ENCODE measurements around the gene CACNA1C. TPM values are rescaled to one million over a fixed set of nuclear protein-coding genes. Genes with fewer than 3 reads are reported as not detected.

CACNA1C gene
- total RNA-seq, 6 donors from 2014 or later: 5.2 to 45.1 (median 8.8) TPM

GRCh38 chr12:2179953-2180736 lies 127.4 kb downstream of the CACNA1C start:
- TF ChIP-seq POLR2AphosphoS5 (IDR thresholded peaks at IDR 0.05): peak in 1 of 2 donors; percentile 28
- TF ChIP-seq EP300 (IDR thresholded peaks at IDR 0.05): peak in 1 of 4 donors; percentile 16
- no peak for TF ChIP-seq POLR2A (IDR thresholded peaks at IDR 0.05)
- Histone ChIP-seq H3K9me3 (no peaks in the 10 kb centered on the region), H3K27ac (peak overlapping the region; percentile 36 to 79 (median 52)), H3K36me3 (no peaks in the 10 kb centered on the region), H3K4me1 (peaks cover 0 to 7% (median 0%) of the 10 kb centered on the region in 4 donors), H3K4me3 (no peak overlapping the region), H3K27me3 (no peaks in the 10 kb centered on the region)
- WGBS, 2 donors: 88 to 90% methylated on average over 9 of the region's 9 CpGs
- peak in 1 of 2 donors; percentile 85 for ATAC-seq (ENCODE audit: low FRiP score in 2 of 2)
- no peak for DNase-seq

GRCh38 chr12:2180737-2181082 lies 127.9 kb downstream of the CACNA1C start:
- H3K4me3 ChIP-seq: no peak overlapping the region
- 68 to 71% methylated on average over 3 of the region's 3 CpGs for WGBS, 2 donors
- no peak for ATAC-seq (ENCODE audit: low FRiP score in 2 of 2)
- H3K27me3 ChIP-seq: no peaks in the 10 kb centered on the region
- H3K9me3 ChIP-seq: no peaks in the 10 kb centered on the region
- H3K27ac ChIP-seq: peak overlapping the region; percentile 34 to 50 (median 37)
- TF ChIP-seq POLR2AphosphoS5 (IDR thresholded peaks at IDR 0.05) (no peak), POLR2A (IDR thresholded peaks at IDR 0.05) (no peak), EP300 (IDR thresholded peaks at IDR 0.05) (no peak)
- TF ChIP-seq, protein P1, sequence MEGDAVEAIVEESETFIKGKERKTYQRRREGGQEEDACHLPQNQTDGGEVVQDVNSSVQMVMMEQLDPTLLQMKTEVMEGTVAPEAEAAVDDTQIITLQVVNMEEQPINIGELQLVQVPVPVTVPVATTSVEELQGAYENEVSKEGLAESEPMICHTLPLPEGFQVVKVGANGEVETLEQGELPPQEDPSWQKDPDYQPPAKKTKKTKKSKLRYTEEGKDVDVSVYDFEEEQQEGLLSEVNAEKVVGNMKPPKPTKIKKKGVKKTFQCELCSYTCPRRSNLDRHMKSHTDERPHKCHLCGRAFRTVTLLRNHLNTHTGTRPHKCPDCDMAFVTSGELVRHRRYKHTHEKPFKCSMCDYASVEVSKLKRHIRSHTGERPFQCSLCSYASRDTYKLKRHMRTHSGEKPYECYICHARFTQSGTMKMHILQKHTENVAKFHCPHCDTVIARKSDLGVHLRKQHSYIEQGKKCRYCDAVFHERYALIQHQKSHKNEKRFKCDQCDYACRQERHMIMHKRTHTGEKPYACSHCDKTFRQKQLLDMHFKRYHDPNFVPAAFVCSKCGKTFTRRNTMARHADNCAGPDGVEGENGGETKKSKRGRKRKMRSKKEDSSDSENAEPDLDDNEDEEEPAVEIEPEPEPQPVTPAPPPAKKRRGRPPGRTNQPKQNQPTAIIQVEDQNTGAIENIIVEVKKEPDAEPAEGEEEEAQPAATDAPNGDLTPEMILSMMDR (IDR thresholded peaks at IDR 0.05): no peak
- no peak for DNase-seq
- H3K4me1 ChIP-seq: peaks cover 0 to 7% (median 0%) of the 10 kb centered on the region in 4 donors
- no peaks in the 10 kb centered on the region for H3K36me3 ChIP-seq

- H3K27me3 ChIP-seq: no peaks in the 10 kb centered on the region
- peaks cover 0 to 7% (median 0%) of the 10 kb centered on the region in 4 donors for H3K4me1 ChIP-seq
- H3K36me3 ChIP-seq: no peaks in the 10 kb centered on the region
- no peak overlapping the region for H3K4me3 ChIP-seq
- TF ChIP-seq POLR2AphosphoS5 (IDR thresholded peaks at IDR 0.05) (no peak), EP300 (IDR thresholded peaks at IDR 0.05) (no peak), POLR2A (IDR thresholded peaks at IDR 0.05) (no peak)
- TF ChIP-seq, protein P1 (IDR thresholded peaks at IDR 0.05): no peak
- no peak for DNase-seq
- WGBS, 2 donors: 49% methylated on average over 23 of the region's 23 CpGs
- ATAC-seq (ENCODE audit: low FRiP score in 2 of 2): no peak
- no peaks in the 10 kb centered on the region for H3K9me3 ChIP-seq
- H3K27ac ChIP-seq: peak overlapping the region in 3 of 4 donors; percentile 4 to 43 (median 6)
Observed at GRCh38 chr12:2183556-2184541, 131.1 kb downstream of the CACNA1C start.

- Histone ChIP-seq H3K27ac (no peak overlapping the region), H3K4me1 (peaks cover 0 to 7% (median 0%) of the 10 kb centered on the region in 4 donors), H3K27me3 (no peaks in the 10 kb centered on the region), H3K9me3 (no peaks in the 10 kb centered on the region), H3K4me3 (no peak overlapping the region), H3K36me3 (no peaks in the 10 kb centered on the region)
- TF ChIP-seq POLR2A (IDR thresholded peaks at IDR 0.05) (no peak), POLR2AphosphoS5 (IDR thresholded peaks at IDR 0.05) (no peak), EP300 (IDR thresholded peaks at IDR 0.05) (no peak)
- TF ChIP-seq, protein P1 (IDR thresholded peaks at IDR 0.05): no peak
- WGBS, 2 donors: 91 to 93% methylated on average over 18 to 21 of the region's 21 CpGs
- DNase-seq (peak in 1 of 2 donors; percentile 58), ATAC-seq (ENCODE audit: low FRiP score in 2 of 2) (no peak)
Observed at GRCh38 chr12:2185751-2186341, 133.1 kb downstream of the CACNA1C start.

Data from upper lobe of left lung (tissue), 6 donors.